ENCODE measurements around the gene VPS26C. TPM values are rescaled to one million over a fixed set of nuclear protein-coding genes. Genes with fewer than 3 reads are reported as not detected.

VPS26C gene
- total and polyA plus RNA-seq, 10 of the 15 experiments (the other 5 are each of a cell fraction or from before 2014, with no cell fraction given) = 32.5 to 65.1 (median 48.0) TPM

GRCh38 chr21:37176716-37177115 is 90.4 kb downstream of the VPS26C start:
- 84% methylated on average over 5 of the region's 5 CpGs for WGBS (ENCODE audit: insufficient coverage, insufficient replicate concordance, low lambda C conversion rate, missing lambda C conversion rate)
- H3K4me3 ChIP-seq = no peak overlapping the region
- intact Hi-C loops (cut with micrococcal nuclease; ENCODE audit: unreplicated experiment) = no loop called here

More at GRCh38 chr21:37176716-37177115, 90.4 kb downstream of the VPS26C start:
- SMC1A ChIA-PET (ENCODE audit: uncharacterized antibody, unreplicated experiment) = no interaction called here
- H3K27me3 ChIP-seq (replicated peaks in 1 of 2; ENCODE audit: control insufficient read depth in 2 of 2, insufficient read depth in 2 of 2, low read length in 1 of 2) = no peaks in the 10 kb centered on the region
- FAIRE-seq (no peak), ATAC-seq (no peak), DNase-seq (ENCODE audit: low read depth, low spot score) (no peak)
- no peak overlapping the region for H3K4me2 ChIP-seq (ENCODE audit: control insufficient read depth, insufficient read depth)
- no peaks in the 10 kb centered on the region for H3K79me2 ChIP-seq (ENCODE audit: control insufficient read depth, insufficient read depth, low read length)
- BruUV-seq (replicated peaks) = no TSS peak
- H3K4me1 ChIP-seq (ENCODE audit: control insufficient read depth, insufficient read depth, low read length) = no peaks in the 10 kb centered on the region
- no peak overlapping the region for H2AFZ ChIP-seq (ENCODE audit: control insufficient read depth, low read depth, low read length)
- no peaks in the 10 kb centered on the region for H3K9me3 ChIP-seq (replicated peaks; ENCODE audit: control insufficient read depth, insufficient read depth, low read length)
- H3K9ac ChIP-seq (ENCODE audit: control insufficient read depth, insufficient read depth, low read length) = no peak overlapping the region
- no peak overlapping the region for H3K27ac ChIP-seq (ENCODE audit: control insufficient read depth, insufficient read depth)
- TF ChIP-seq ZNF24 (IDR thresholded peaks at IDR 0.05) (no peak), NR2C1 (IDR thresholded peaks at IDR 0.05) (no peak), ZBTB4 (CRISPR knock-in tag; IDR thresholded peaks at IDR 0.05) (no peak), BHLHE40 (IDR thresholded peaks at IDR 0.05; ENCODE audit: borderline replicate concordance in 1 of 2, low read depth in 2 of 2, low read length in 1 of 2) (no peak), CBX5 (IDR thresholded peaks at IDR 0.05; ENCODE audit: low read depth) (no peak), SP1 (IDR thresholded peaks at IDR 0.05; ENCODE audit: low read depth, low read length) (no peak), SKIL (IDR thresholded peaks at IDR 0.05; ENCODE audit: low read depth, poor library complexity, severe bottlenecking) (no peak), MYC (IDR thresholded peaks at IDR 0.05; ENCODE audit: insufficient read depth, insufficient read length, insufficient replicate concordance, low read length, severe bottlenecking) (no peak), ATF2 (IDR thresholded peaks at IDR 0.05; ENCODE audit: low read length) (no peak), NFYB (IDR thresholded peaks at IDR 0.05; ENCODE audit: insufficient read depth, low read depth, low read length) (no peak)
- no peaks in the 10 kb centered on the region for H4K20me1 ChIP-seq (ENCODE audit: control insufficient read depth, insufficient read depth)
- H3K36me3 ChIP-seq (ENCODE audit: control insufficient read depth in 2 of 2, insufficient read depth in 2 of 2, low read length in 1 of 2) = peaks cover 3 to 11% of the 10 kb centered on the region in 2 experiments
- POLR2A ChIA-PET = interaction anchor here (0.5 to 1.5 kb wide), 2 partner anchors 10 to 207 kb away, joined by 4 to 5 read pairs; no protein-coding TSS in a partner anchor
- RAD21 ChIA-PET (ENCODE audit: unreplicated experiment) = interaction anchor here (1.9 kb wide), 1 partner anchor 10 kb away, joined by 6 read pairs; no protein-coding TSS in a partner anchor
- in situ Hi-C loops (cut with MboI) = no loop called here
- CTCF ChIA-PET = no interaction called here
